Neuron (in vitro differentiated cells): Measurements from ENCODE around the gene PLCXD1.

Experiments
- H2AFZ ChIP-seq: one replicate; pipeline ENCODE4 v1.6.1; 2013; ENCODE audit warnings: low read depth, mild to moderate bottlenecking, inconsistent platforms, low read length, moderate library complexity
- H3K27me3 ChIP-seq: one replicate; pipeline ENCODE4 v1.6.1; 2013; ENCODE audit warnings: low read length; ENCODE audit not compliant: insufficient read depth
- H3K36me3 ChIP-seq: one replicate; pipeline ENCODE4 v1.6.1; 2013; ENCODE audit warnings: low read length; ENCODE audit not compliant: insufficient read depth
- H3K4me1 ChIP-seq: one replicate; pipeline ENCODE4 v1.6.1; 2013; ENCODE audit warnings: low read length; ENCODE audit not compliant: insufficient read depth
- H3K4me3 ChIP-seq: 2 replicates; pipeline ENCODE4 v1.5.1; 2013; ENCODE audit warnings: mild to moderate bottlenecking, low read length, moderate library complexity
- H3K9me3 ChIP-seq: one replicate; pipeline ENCODE4 v1.6.1; 2013; ENCODE audit warnings: low read length

The PLCXD1 gene

DNA sequence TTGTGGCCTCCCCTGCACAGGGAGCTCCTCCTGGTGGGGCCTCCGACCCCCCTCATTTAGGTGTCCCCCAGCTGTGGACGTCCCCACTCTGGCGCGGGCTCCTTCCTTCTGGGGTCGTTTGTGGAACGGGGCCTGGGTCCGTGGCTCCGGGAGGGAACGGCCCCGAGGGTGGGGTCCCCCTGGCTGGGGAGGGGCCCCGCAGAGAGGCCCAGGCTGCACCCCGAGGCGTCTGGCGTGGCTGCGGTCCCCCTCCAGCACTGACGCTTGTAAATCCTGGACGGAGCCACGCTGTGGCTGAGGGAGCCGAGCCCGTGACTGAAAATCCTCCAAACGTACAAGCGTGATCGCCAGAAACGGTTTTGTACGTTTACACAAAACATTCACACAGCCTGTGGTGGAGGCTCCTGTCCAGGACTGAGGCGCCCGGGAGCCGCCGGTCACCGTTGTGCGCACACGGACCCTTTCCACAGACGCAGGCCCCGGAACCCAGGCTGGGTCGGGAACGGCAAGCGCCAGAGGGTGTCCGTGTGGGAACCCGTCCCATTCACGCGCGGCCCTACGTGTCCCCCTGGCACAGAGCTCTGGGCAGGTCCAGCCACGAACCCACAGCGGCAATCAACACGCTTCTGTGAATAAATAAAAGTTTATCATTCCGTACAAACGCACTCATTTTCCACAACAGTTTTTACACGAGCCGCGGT lies 52.6 kb downstream of the PLCXD1 start:
- H3K36me3 ChIP-seq: peaks cover 36% of the 10 kb centered on the region
- no peaks in the 10 kb centered on the region for H3K4me1 ChIP-seq
- H3K4me3 ChIP-seq: no peak overlapping the region

DNA sequence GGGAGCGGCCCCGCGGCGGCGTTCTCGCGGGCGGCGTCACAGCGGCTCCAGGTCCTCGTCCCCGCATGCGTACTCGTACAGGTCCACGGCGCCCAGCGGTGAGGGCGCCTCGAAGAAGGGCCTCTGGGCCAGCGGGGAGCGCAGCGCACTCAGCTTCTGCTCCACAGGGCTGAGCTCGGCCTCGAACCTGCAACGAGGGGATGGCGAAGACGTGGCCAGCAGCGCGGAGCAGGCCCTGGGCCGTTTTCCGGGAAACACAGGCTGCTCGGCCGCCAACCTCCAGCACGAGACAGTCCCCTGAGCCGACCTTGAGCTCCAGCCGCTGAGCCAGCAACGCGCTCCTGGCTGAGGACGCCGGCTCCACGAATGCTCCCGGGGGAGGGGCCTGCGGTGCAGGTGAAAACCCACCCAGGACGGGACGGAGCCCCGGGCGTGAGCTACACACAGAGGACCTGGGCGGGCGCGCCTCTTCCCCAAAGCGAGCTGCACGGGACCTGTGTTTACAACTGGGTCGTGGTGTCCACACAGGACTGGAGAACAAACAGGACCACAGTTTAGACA lies 53.2 kb downstream of the PLCXD1 start:
- Histone ChIP-seq H2AFZ (no peak overlapping the region), H3K27me3 (no peaks in the 10 kb centered on the region), H3K9me3 (peaks cover 29% of the 10 kb centered on the region), H3K4me3 (no peak overlapping the region), H3K36me3 (peaks cover 36% of the 10 kb centered on the region), H3K4me1 (no peaks in the 10 kb centered on the region)

More for the DNA sequence above, 52.6 kb downstream of the PLCXD1 start:
- Histone ChIP-seq H3K27me3 (no peaks in the 10 kb centered on the region), H2AFZ (no peak overlapping the region), H3K9me3 (peaks cover 26% of the 10 kb centered on the region)

DNA sequence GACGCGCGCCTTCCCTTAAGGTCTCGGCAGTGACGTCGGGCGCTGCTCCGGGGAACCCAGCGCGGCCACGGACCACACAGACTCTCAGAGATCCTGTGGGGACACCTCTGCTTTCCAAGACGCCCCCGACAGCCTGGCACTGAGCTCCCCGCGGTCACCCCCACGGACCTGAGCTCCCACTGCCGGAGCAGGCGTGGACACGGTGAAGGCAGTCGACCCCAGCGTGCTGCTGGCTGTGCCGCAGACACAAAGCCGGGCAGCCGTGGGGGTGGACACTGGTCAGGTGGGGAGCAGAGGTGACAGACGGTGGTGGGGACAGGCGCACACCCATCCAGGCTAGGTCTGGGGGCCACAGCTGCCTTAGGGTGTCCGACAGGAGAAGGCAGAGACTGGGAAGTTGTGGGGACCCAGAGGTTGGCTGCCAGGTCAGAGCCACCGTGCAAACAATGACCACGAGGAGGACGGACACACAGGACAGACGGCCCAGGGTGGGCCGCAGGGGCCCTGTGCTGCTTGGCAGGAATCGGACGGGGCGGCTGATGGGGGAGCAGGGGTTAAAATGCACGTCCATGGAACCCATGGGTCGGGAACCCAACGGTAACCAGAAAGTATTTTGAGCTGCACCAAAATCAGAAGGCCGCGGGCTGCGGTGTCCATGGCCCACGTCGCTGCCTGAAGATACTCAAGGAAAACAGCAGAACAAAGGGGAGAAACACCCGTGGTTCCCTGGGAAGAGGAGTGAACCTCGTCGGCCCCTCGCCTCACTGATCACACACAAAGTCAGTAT lies 54.0 kb downstream of the PLCXD1 start:
- no peaks in the 10 kb centered on the region for H3K27me3 ChIP-seq
- no peak overlapping the region for H2AFZ ChIP-seq
- peaks cover 36% of the 10 kb centered on the region for H3K36me3 ChIP-seq
- H3K4me3 ChIP-seq: no peak overlapping the region
- H3K9me3 ChIP-seq: peaks cover 30% of the 10 kb centered on the region
- no peaks in the 10 kb centered on the region for H3K4me1 ChIP-seq

DNA sequence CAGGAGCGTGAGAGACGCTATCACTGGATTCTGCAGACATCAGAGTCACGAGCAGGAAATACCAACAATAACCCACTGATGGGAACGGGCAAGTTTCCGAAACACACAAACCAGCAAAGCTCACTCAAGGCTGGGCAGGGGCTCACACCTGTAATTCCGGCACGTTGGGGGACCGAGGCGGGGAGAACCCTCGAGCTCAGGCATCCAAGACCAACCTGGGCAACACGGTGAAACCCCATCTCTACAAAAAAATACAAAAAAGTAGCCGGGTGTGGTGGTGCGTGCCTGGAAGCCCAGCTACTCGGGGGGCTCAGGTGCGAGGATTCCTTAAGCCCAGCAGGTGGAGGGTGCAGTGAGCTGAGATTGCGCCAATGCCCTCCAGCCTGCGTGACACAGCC lies 54.6 kb downstream of the PLCXD1 start:
- H3K27me3 ChIP-seq: no peaks in the 10 kb centered on the region
- H3K9me3 ChIP-seq: peaks cover 31% of the 10 kb centered on the region
- no peak overlapping the region for H2AFZ ChIP-seq
- no peak overlapping the region for H3K4me3 ChIP-seq
- H3K36me3 ChIP-seq: peaks cover 36% of the 10 kb centered on the region
- H3K4me1 ChIP-seq: no peaks in the 10 kb centered on the region

DNA sequence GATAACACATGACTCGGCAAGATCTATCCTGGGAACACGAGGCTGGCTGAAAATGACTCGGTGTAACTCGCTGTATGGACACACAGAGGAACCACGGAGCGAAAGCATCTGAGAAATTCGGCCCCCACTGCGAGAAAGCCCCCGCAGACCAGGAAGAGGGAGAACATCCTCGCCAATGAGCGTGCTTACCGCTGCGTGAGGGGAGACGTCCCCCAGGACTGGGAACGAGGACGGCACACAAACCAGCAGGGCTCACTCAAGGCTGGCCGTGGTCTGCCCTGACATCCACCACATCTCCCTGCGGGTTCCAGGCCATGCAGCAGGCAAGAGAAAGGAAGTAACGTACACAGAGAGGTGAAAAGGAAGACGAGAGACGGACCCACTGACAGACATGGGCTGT lies 55.0 kb downstream of the PLCXD1 start:
- no peaks in the 10 kb centered on the region for H3K27me3 ChIP-seq
- peaks cover 32% of the 10 kb centered on the region for H3K9me3 ChIP-seq
- no peaks in the 10 kb centered on the region for H3K4me1 ChIP-seq
- H2AFZ ChIP-seq: no peak overlapping the region
- no peak overlapping the region for H3K4me3 ChIP-seq
- peaks cover 36% of the 10 kb centered on the region for H3K36me3 ChIP-seq

DNA sequence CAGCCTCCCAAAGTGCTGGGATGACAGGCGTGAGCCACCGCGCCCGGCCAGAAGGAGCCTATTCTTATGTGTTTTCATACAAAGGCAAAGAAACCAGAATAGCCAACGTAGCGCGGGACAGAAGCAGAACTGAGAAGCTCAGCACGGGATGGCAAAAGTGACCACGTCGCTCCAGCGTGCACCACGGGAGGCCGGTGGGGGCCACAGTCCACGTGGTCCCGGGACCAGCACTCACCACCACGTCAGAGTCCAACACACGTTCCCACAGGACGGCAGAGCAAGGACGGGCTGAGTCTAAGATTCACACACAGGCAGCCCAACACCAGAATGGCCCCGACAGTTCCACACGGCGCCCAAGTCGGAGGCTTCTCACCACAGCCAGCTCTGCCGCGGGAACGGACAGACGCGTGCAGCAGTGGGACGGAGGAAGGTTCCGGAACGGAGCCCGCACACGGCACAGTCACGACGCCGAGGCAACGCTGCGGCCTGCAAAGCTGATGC lies 56.2 kb downstream of the PLCXD1 start:
- Histone ChIP-seq H3K36me3 (peaks cover 45% of the 10 kb centered on the region), H3K4me3 (no peak overlapping the region), H2AFZ (no peak overlapping the region), H3K27me3 (no peaks in the 10 kb centered on the region), H3K9me3 (peaks cover 40% of the 10 kb centered on the region), H3K4me1 (no peaks in the 10 kb centered on the region)

DNA sequence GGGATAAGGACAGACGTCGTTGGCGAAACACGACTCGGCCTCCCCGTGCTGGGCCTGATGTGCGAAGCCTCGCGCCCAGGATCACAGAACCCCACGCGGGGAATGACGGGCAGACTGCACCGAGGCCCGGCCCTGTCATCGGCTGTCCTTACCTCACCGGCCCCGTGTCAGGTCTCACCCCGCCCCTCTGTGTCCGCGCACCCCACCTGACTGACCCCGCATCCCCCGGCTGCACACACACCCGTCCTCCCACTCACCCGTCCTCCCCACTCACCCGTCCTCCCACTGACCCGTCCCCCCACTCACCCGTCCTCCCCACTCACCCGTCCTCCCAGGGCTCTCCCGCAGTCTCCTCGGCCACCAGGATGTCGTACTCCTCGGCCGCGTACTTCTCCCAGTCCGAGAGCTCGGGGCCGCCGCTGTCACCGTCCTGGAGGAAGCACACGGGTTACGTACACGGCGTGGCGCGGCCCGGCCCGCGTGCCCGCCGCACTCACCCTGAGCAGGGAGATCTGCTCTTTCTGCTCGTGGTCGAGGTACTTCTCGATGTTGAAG lies 57.2 kb downstream of the PLCXD1 start:
- Histone ChIP-seq H3K4me3 (no peak overlapping the region), H2AFZ (no peak overlapping the region), H3K4me1 (no peaks in the 10 kb centered on the region), H3K27me3 (no peaks in the 10 kb centered on the region), H3K36me3 (peaks cover 43% of the 10 kb centered on the region), H3K9me3 (peaks cover 40% of the 10 kb centered on the region)

DNA sequence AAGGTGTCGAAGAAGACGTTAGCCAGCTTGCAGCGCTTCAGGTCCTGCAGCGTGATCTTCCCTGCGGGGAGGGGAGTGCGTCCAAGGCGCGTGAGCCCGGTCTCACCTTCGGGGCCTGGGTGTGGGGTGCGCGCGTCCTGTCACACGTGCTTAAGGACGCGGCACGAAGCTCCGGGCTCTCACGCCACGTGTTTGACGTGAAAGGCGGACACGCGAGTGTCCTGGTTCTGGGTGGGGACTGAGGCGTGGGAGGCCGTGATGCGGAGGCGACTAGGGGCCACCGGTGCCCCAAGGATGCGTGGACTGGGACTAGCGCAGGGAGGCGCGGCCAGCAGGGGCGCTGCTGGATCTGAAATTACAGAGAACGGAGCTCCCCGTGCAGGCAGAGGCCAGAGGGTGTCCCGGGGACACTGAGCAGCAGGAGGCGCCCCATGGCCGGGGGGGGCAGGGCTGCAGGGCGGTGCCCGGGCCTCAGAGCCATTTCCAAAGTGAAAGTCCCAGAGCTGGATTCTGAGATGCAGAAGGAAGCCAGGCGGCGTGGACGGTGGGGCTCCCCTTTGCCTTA lies 57.7 kb downstream of the PLCXD1 start:
- Histone ChIP-seq H2AFZ (no peak overlapping the region), H3K36me3 (peaks cover 41% of the 10 kb centered on the region), H3K9me3 (peaks cover 40% of the 10 kb centered on the region), H3K4me3 (no peak overlapping the region), H3K27me3 (no peaks in the 10 kb centered on the region), H3K4me1 (no peaks in the 10 kb centered on the region)

DNA sequence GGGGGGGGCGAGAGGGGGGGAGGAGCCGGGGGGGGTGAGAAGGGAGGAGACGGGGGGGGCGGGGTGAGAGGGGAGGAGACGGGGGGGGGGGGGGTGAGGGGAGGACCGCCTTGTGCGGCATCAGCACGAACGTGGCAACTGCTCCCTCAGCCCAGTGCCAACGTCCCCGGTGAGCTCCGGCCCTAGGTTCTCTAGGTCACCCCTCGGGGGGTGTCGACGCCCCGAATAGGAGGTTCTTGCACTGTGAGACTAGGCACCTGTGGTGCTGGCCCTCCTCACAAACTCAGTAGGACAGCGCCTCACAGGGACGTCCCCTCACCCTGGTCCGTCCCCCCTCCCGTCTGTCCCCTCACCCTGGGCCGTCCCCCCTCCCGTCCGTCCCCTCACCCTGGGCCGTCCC lies 58.9 kb downstream of the PLCXD1 start:
- no peaks in the 10 kb centered on the region for H3K27me3 ChIP-seq
- no peak overlapping the region for H2AFZ ChIP-seq
- H3K36me3 ChIP-seq: peaks cover 44% of the 10 kb centered on the region
- no peaks in the 10 kb centered on the region for H3K4me1 ChIP-seq
- H3K4me3 ChIP-seq: no peak overlapping the region
- H3K9me3 ChIP-seq: peaks cover 49% of the 10 kb centered on the region

DNA sequence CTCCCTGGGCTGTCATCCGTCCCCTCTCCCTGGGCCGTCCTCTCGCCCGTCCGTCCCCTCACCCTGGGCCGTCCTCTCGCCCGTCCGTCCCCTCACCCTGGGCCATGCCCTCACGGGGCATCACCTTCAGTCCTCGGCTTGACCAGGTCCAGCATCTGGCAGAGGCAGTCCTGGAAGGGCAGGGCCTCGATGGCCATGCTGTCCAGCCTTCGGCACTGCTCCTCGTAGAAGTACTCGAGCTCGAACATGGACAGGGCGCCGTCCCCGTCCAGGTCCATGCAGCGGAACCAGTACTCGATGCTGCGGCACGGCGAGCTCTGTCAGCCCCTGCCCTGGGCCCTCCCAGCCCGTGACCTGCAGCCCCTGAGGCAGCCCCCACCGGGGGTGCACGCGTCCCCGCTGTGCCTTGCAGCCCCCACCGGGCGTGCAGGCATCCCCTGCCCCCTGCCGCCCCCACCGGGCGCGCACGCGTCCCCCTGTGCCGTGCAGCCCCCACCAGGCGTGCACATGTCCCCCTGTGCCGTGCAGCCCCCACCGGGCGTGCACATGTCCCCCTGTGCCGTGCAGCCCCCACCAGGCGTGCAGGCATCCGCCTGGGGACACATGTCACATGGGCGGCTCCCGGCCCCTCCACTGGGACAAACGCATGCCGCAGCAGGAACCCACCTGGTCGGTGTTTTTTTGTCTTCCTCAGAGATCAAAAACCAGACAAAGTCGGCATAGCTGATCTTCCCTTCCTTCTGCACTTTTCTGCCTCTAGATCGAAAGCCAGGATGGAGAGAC lies 59.7 kb downstream of the PLCXD1 start:
- Histone ChIP-seq H3K36me3 (peaks cover 43% of the 10 kb centered on the region), H2AFZ (no peak overlapping the region), H3K27me3 (no peaks in the 10 kb centered on the region), H3K4me3 (no peak overlapping the region), H3K9me3 (peaks cover 49% of the 10 kb centered on the region), H3K4me1 (no peaks in the 10 kb centered on the region)

DNA sequence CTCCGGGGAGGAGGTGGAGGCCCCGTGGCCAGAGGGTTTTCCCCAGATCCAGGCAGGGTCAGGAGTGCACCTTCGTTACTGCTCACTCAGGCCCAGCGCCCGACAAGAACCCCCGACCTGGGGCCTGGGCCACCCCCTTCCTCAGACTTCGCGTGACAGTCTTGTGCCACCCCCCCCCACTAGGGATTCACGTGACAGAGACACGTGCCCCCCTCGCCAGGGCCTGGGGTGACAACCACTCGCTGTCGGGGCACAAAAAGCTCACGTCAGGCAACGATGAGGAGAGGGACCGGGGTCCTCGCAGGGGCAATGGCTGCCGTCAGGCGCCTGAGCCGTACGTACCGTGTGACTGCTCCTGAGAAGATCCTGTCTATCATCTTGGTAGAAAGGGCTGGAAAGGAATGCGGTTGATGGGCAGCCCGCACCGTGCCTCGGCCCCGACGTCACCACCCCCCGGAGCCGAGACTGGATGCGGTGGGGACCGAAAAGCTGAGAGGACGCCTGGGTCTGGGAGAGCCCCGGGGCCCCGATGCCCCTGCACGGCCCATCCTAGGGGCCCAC lies 60.4 kb downstream of the PLCXD1 start:
- no peaks in the 10 kb centered on the region for H3K4me1 ChIP-seq
- peaks cover 47% of the 10 kb centered on the region for H3K9me3 ChIP-seq
- H3K4me3 ChIP-seq: no peak overlapping the region
- H3K27me3 ChIP-seq: no peaks in the 10 kb centered on the region
- peaks cover 38% of the 10 kb centered on the region for H3K36me3 ChIP-seq
- H2AFZ ChIP-seq: no peak overlapping the region

DNA sequence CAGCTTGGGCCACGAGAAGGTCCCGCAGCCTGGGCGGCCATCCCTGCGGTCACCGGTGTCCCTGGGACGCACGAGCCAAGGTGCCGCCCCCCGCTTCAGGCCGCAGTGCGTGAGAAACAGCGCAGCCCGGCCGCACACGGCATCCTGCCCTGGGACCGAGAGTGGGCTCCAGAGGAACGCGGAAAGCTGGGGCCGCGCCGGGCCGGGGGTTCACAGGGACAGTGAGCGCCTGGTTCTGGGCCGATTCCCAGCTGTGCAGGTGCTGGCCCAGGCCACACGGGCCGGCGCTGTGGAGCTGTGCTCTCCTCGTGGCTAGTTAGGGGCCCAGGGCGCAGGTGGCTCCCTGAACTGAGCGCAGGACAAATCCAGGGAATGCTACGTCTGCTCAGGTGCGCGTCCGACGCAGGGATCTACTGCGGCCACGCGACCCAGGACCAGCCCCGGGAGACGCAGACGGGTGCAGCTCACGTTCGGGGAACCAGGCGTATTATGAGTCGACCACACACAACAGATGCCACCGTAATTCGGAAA lies 63.3 kb downstream of the PLCXD1 start:
- Histone ChIP-seq H3K27me3 (no peaks in the 10 kb centered on the region), H2AFZ (no peak overlapping the region), H3K4me3 (no peak overlapping the region), H3K4me1 (peaks cover 5% of the 10 kb centered on the region), H3K36me3 (peaks cover 28% of the 10 kb centered on the region), H3K9me3 (peaks cover 38% of the 10 kb centered on the region)
